ENCODE results near the gene RNASE7. TPM values are rescaled to one million over a fixed set of nuclear protein-coding genes. Genes with fewer than 3 reads are reported as not detected.
A peak's percentile ranks its signal among the peaks of the same experiment; 100 is the strongest.

Gene RNASE7
- total and polyA plus RNA-seq, 4 donors, result 0.12 TPM; not detected in 3

DNA sequence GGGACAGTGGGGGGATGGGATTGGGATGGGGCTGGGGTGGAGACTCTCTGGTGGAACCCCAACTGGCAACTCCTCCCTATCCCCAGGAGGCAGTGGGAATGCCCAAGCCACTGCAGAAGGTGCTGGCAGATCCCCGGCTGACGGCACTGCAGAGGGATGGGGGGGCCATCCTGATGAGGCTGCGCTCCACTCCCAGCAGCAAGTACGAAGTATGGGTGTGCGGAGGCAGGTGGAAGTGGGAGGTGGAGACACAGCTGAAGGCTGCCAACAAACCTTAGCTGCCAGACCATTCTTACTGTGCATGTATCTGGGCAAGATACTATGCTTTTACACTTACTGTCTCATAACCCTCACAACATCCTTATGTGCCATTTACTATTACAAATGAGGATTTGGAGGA is 36.1 kb downstream of the RNASE7 start:
- Histone ChIP-seq H3K27ac (ENCODE audit: low read depth, low read length) (no peak overlapping the region), H3K4me3 (ENCODE audit: low read depth, low read length) (no peak overlapping the region), H3K36me3 (ENCODE audit: control insufficient read depth, insufficient read depth, low read length) (peaks cover 94% of the 10 kb centered on the region), H3K4me1 (ENCODE audit: control insufficient read depth, insufficient read depth, low read length) (peaks cover 21% of the 10 kb centered on the region), H3K27me3 (ENCODE audit: control insufficient read depth, insufficient read depth, low read length) (no peaks in the 10 kb centered on the region), H3K9me3 (ENCODE audit: control insufficient read depth, insufficient read depth, low read length) (no peaks in the 10 kb centered on the region)
- no peak for DNase-seq (ENCODE audit: low read depth in 4 of 6, low spot score in 6 of 6)
- WGBS (ENCODE audit: insufficient coverage), result 90% methylated on average over 3 of the region's 5 CpGs

DNA sequence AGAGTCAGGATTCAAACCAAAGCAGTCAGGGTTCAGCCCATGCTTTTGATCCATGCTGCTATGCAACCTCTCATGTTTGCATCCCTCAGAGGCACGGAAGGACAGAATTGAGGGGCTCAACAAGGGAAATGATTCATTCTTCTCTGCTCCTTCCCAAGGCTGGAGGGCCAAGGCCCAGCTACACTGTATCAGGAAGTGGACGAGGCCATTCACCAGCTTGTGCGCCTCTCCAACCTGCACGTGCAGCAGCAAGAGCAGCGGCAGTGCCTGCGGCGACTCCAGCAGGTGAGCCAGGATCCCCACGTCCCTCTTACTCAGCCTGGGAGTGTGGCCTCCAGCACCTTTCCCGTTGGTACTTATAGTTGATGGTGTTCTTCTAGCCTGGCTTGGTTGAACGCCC is 36.6 kb downstream of the RNASE7 start:
- WGBS (ENCODE audit: insufficient coverage), result 84% methylated on average over 7 of the region's 10 CpGs
- no peak overlapping the region for H3K27ac ChIP-seq (ENCODE audit: low read depth, low read length)
- peaks cover 20% of the 10 kb centered on the region for H3K4me1 ChIP-seq (ENCODE audit: control insufficient read depth, insufficient read depth, low read length)
- peaks cover 94% of the 10 kb centered on the region for H3K36me3 ChIP-seq (ENCODE audit: control insufficient read depth, insufficient read depth, low read length)
- H3K27me3 ChIP-seq (ENCODE audit: control insufficient read depth, insufficient read depth, low read length), result no peaks in the 10 kb centered on the region
- DNase-seq (ENCODE audit: low read depth in 4 of 6, low spot score in 6 of 6), result no peak
- no peaks in the 10 kb centered on the region for H3K9me3 ChIP-seq (ENCODE audit: control insufficient read depth, insufficient read depth, low read length)
- no peak overlapping the region for H3K4me3 ChIP-seq (ENCODE audit: low read depth, low read length)

DNA sequence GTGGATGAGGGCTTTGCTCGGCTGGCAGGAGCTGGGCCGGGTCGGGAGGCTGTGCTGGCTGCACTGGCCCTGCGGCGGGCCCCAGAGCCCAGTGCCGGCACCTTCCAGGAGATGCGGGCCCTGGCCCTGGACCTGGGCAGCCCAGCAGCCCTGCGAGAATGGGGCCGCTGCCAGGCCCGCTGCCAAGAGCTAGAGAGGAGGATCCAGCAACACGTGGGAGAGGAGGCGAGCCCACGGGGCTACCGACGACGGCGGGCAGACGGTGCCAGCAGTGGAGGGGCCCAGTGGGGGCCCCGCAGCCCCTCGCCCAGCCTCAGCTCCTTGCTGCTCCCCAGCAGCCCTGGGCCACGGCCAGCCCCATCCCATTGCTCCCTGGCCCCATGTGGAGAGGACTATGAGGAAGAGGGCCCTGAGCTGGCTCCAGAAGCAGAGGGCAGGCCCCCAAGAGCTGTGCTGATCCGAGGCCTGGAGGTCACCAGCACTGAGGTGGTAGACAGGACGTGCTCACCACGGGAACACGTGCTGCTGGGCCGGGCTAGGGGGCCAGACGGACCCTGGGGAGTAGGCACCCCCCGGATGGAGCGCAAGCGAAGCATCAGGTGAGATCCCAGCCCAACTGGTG is 39.5 kb downstream of the RNASE7 start:
- H3K4me1 ChIP-seq (ENCODE audit: control insufficient read depth, insufficient read depth, low read length), result peaks cover 4% of the 10 kb centered on the region
- no peaks in the 10 kb centered on the region for H3K27me3 ChIP-seq (ENCODE audit: control insufficient read depth, insufficient read depth, low read length)
- WGBS (ENCODE audit: insufficient coverage), result 85% methylated on average over 28 of the region's 30 CpGs
- no peak overlapping the region for H3K4me3 ChIP-seq (ENCODE audit: low read depth, low read length)
- no peaks in the 10 kb centered on the region for H3K9me3 ChIP-seq (ENCODE audit: control insufficient read depth, insufficient read depth, low read length)
- H3K27ac ChIP-seq (ENCODE audit: low read depth, low read length), result no peak overlapping the region
- H3K36me3 ChIP-seq (ENCODE audit: control insufficient read depth, insufficient read depth, low read length), result peaks cover 92% of the 10 kb centered on the region
- DNase-seq (ENCODE audit: low read depth in 4 of 6, low spot score in 6 of 6), result no peak

- H3K27me3 ChIP-seq (ENCODE audit: control insufficient read depth, insufficient read depth, low read length), result no peaks in the 10 kb centered on the region
- no peak for DNase-seq (ENCODE audit: low read depth in 4 of 6, low spot score in 6 of 6)
- H3K4me3 ChIP-seq (ENCODE audit: low read depth, low read length), result no peak overlapping the region
- no peaks in the 10 kb centered on the region for H3K9me3 ChIP-seq (ENCODE audit: control insufficient read depth, insufficient read depth, low read length)
- 90% methylated on average over 11 of the region's 11 CpGs for WGBS (ENCODE audit: insufficient coverage)
- H3K27ac ChIP-seq (ENCODE audit: low read depth, low read length), result no peak overlapping the region
- H3K4me1 ChIP-seq (ENCODE audit: control insufficient read depth, insufficient read depth, low read length), result peaks cover 16% of the 10 kb centered on the region
- peaks cover 84% of the 10 kb centered on the region for H3K36me3 ChIP-seq (ENCODE audit: control insufficient read depth, insufficient read depth, low read length)
These were observed 41.6 kb downstream of the RNASE7 start for GRCh38 chr14:21083565-21084325.

DNA sequence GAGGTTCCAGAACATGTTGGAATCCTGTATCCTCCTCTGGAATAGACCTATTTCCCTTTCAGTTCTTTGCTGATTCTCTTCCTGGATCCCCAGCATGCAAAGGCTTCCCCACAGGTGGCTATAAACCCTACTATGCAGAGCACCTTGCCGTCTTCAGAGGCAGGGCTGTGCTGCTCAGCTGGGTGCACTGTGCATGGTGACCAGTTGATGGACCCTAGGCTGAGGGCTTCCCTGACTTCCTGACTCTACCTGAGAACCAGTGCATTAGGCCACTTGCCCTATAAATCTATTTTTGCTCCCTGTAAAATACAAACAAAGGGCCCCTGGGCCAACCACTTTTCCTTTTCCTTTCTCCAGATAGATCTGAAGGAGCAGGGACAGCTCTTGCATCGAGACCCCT is 42.2 kb downstream of the RNASE7 start:
- no peaks in the 10 kb centered on the region for H3K9me3 ChIP-seq (ENCODE audit: control insufficient read depth, insufficient read depth, low read length)
- H3K27ac ChIP-seq (ENCODE audit: low read depth, low read length), result no peak overlapping the region
- H3K36me3 ChIP-seq (ENCODE audit: control insufficient read depth, insufficient read depth, low read length), result peaks cover 83% of the 10 kb centered on the region
- peaks cover 16% of the 10 kb centered on the region for H3K4me1 ChIP-seq (ENCODE audit: control insufficient read depth, insufficient read depth, low read length)
- no peak overlapping the region for H3K4me3 ChIP-seq (ENCODE audit: low read depth, low read length)
- no peaks in the 10 kb centered on the region for H3K27me3 ChIP-seq (ENCODE audit: control insufficient read depth, insufficient read depth, low read length)
- WGBS (ENCODE audit: insufficient coverage), result 75% methylated on average over 1 of the region's 2 CpGs
- no peak for DNase-seq (ENCODE audit: low read depth in 4 of 6, low spot score in 6 of 6)

GRCh38 chr14:21084998-21085853 is 43.1 kb downstream of the RNASE7 start:
- H3K27me3 ChIP-seq (ENCODE audit: control insufficient read depth, insufficient read depth, low read length), result no peaks in the 10 kb centered on the region
- no peaks in the 10 kb centered on the region for H3K9me3 ChIP-seq (ENCODE audit: control insufficient read depth, insufficient read depth, low read length)
- H3K36me3 ChIP-seq (ENCODE audit: control insufficient read depth, insufficient read depth, low read length), result peaks cover 81% of the 10 kb centered on the region
- peaks cover 16% of the 10 kb centered on the region for H3K4me1 ChIP-seq (ENCODE audit: control insufficient read depth, insufficient read depth, low read length)
- WGBS (ENCODE audit: insufficient coverage), result 81% methylated on average over 11 of the region's 17 CpGs
- no peak overlapping the region for H3K27ac ChIP-seq (ENCODE audit: low read depth, low read length)
- no peak for DNase-seq (ENCODE audit: low read depth in 4 of 6, low spot score in 6 of 6)
- H3K4me3 ChIP-seq (ENCODE audit: low read depth, low read length), result no peak overlapping the region

- peaks cover 23% of the 10 kb centered on the region for H3K4me1 ChIP-seq (ENCODE audit: control insufficient read depth, insufficient read depth, low read length)
- 60% methylated on average over 4 of the region's 4 CpGs for WGBS (ENCODE audit: insufficient coverage)
- H3K4me3 ChIP-seq (ENCODE audit: low read depth, low read length), result no peak overlapping the region
- no peaks in the 10 kb centered on the region for H3K27me3 ChIP-seq (ENCODE audit: control insufficient read depth, insufficient read depth, low read length)
- H3K9me3 ChIP-seq (ENCODE audit: control insufficient read depth, insufficient read depth, low read length), result no peaks in the 10 kb centered on the region
- peak overlapping the region; percentile 69 for H3K27ac ChIP-seq (ENCODE audit: low read depth, low read length)
- peaks cover 81% of the 10 kb centered on the region for H3K36me3 ChIP-seq (ENCODE audit: control insufficient read depth, insufficient read depth, low read length)
- no peak for DNase-seq (ENCODE audit: low read depth in 4 of 6, low spot score in 6 of 6)
These were observed 44.7 kb downstream of the RNASE7 start for GRCh38 chr14:21086908-21087293.

DNA sequence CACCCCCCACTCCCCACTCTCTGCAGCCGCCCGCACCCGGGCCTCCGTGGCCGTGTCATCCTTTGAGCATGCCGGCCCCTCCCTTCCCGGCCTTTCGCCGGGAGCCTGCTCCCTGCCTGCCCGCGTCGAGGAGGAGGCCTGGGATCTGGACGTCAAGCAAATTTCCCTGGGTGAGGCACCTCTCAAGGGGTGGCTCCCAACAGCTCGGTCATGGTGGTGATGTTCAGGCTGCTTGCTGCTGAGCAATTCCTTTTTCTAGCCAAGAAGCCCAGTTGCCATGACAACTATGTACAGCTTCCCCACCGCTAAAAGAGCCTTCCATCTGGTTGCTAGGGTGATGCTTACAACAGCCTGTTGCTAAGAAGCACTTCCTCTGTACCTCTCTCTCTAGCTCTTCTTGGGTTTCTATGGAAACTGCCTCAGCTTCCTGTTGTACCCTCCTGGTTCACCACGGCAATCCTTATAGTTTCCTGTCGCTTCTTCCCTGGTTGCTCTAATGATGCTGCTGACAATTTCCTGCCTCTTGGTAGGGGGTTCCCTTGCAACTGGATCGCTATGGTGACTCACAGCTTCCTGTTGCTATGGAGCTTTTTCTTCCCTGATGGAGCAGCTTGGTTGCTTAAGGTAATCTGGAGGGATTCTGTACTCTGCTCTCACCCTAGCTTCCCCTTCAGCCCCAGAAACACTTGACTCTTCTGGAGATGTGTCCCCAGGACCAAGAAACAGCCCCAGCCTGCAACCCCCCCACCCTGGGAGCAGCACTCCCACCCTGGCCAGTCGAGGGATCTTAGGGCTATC is 45.3 kb downstream of the RNASE7 start:
- peak overlapping the region; percentile 69 for H3K27ac ChIP-seq (ENCODE audit: low read depth, low read length)
- peaks cover 81% of the 10 kb centered on the region for H3K36me3 ChIP-seq (ENCODE audit: control insufficient read depth, insufficient read depth, low read length)
- no peaks in the 10 kb centered on the region for H3K27me3 ChIP-seq (ENCODE audit: control insufficient read depth, insufficient read depth, low read length)
- peaks cover 22% of the 10 kb centered on the region for H3K4me1 ChIP-seq (ENCODE audit: control insufficient read depth, insufficient read depth, low read length)
- H3K4me3 ChIP-seq (ENCODE audit: low read depth, low read length), result no peak overlapping the region
- WGBS (ENCODE audit: insufficient coverage), result 5% methylated on average over 16 of the region's 19 CpGs
- H3K9me3 ChIP-seq (ENCODE audit: control insufficient read depth, insufficient read depth, low read length), result no peaks in the 10 kb centered on the region
- DNase-seq (ENCODE audit: low read depth in 4 of 6, low spot score in 6 of 6), result peak in 4 of 6 donors; percentile 82 to 99 (median 94)

DNA sequence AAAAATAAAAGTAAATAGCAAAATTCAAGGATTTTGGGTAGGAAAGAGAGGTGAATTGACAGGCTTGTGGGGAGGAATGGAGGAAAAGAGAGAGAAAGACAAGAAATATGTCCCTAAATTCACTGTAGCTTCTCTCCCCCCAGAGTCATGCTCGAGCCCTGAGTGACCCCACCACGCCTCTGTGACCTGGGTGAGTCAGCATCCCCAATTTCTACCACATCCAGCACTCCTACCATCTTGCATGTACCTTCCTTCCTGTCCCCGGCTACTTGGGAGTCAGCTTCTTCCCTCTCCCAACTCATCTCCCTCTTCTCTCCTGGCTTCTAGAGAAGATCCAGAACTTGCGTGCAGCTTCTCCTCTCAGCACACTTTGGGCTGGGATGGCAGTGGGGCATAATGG is 46.5 kb downstream of the RNASE7 start:
- peaks cover 34% of the 10 kb centered on the region for H3K4me1 ChIP-seq (ENCODE audit: control insufficient read depth, insufficient read depth, low read length)
- no peaks in the 10 kb centered on the region for H3K9me3 ChIP-seq (ENCODE audit: control insufficient read depth, insufficient read depth, low read length)
- peaks cover 78% of the 10 kb centered on the region for H3K36me3 ChIP-seq (ENCODE audit: control insufficient read depth, insufficient read depth, low read length)
- H3K4me3 ChIP-seq (ENCODE audit: low read depth, low read length), result no peak overlapping the region
- WGBS (ENCODE audit: insufficient coverage), result 90% methylated on average over 4 of the region's 4 CpGs
- no peak overlapping the region for H3K27ac ChIP-seq (ENCODE audit: low read depth, low read length)
- no peak for DNase-seq (ENCODE audit: low read depth in 4 of 6, low spot score in 6 of 6)
- no peaks in the 10 kb centered on the region for H3K27me3 ChIP-seq (ENCODE audit: control insufficient read depth, insufficient read depth, low read length)

Data from spinal cord (tissue), 10 donors.